HepG2 (cell line): ENCODE measurements around the gene CDCA4. TPM values are rescaled to one million over a fixed set of nuclear protein-coding genes. Genes with fewer than 3 reads are reported as not detected.
"Not testable (repeated sequence)": the region's sequence is repeated elsewhere in the genome, so short reads cannot be mapped to it uniquely, and the experiment has no call there.

Experiments used
- ATAC-seq: fragments of 200-7000 bp; cut with Tn5 transposase; 3 replicates; pipeline ENCODE4 v1.9.1; 2020; ENCODE audit warnings: mild to moderate bottlenecking, moderate library complexity
- BruUV-seq: library from RNA; stranded (reverse); fragments of 400-500 nt; replicated peaks from 2 replicates; lab custom pipeline; 2021; lab: Mats Ljungman, UMichigan
- CTCF ChIA-PET: fragments of 300-600 bp; formaldehyde crosslinking; extraction: SDS; loops from one replicate; lab custom pipeline; 2021; ENCODE audit warnings: low total read pairs, inconsistent platforms, low intra/inter-chr PET ratio; lab: Yijun Ruan, JAX
- POLR2A ChIA-PET: fragments of 350-600 bp; sonication (Branson Sonifier 250); formaldehyde crosslinking; loops from one replicate; lab custom pipeline; 2020; ENCODE audit warnings: antibody characterized with exemption, inconsistent platforms; lab: Yijun Ruan, JAX
- DNase-seq: peaks from one replicate; pipeline ENCODE4 v3.0.0-alpha.2; 2015; ENCODE audit warnings: low spot score
- FAIRE-seq: peaks from 3 replicates; lab custom pipeline; 2011; peaks lifted over from hg19 to GRCh38; lab: Jason Lieb, UNC
- H2AFZ ChIP-seq: one replicate; pipeline ENCODE4 v1.6.1; 2011; ENCODE audit warnings: low read length, inconsistent platforms
- H3K27ac ChIP-seq: fragments of 300-600 bp; 3 replicates; pipeline ENCODE4 v1.8.0; 2011; ENCODE audit warnings: mixed run types, mild to moderate bottlenecking, mixed read lengths, low read length, inconsistent platforms; ENCODE audit not compliant: insufficient read depth; ENCODE audit errors: extremely low read length
- H3K27me3 ChIP-seq, 2 experiments: fragments of 200-600 bp in 1 of 2; 2 replicates in 1 of 2; 3 replicates in 1 of 2; pipeline versions ENCODE4 v1.6.0 to v1.8.0; 2011; ENCODE audit warnings: low read length in 2 of 2, mild to moderate bottlenecking in 2 of 2, moderate library complexity in 2 of 2, inconsistent platforms in 1 of 2; ENCODE audit not compliant: insufficient read depth in 2 of 2, control insufficient read depth in 1 of 2
- H3K36me3 ChIP-seq, 2 experiments: fragments of 200-600 bp in 1 of 2; replicated peaks in 1 of 2; 2 replicates in 1 of 2; 3 replicates in 1 of 2; pipeline versions ENCODE4 v1.5.1 to v1.8.0; 2011; ENCODE audit warnings: low read length in 2 of 2, inconsistent platforms in 1 of 2; ENCODE audit not compliant: insufficient read depth in 2 of 2, control insufficient read depth in 1 of 2
- H3K4me1 ChIP-seq: 2 replicates; pipeline ENCODE4 v1.5.1; 2012; ENCODE audit warnings: low read length, inconsistent platforms; ENCODE audit not compliant: insufficient read depth
- H3K4me2 ChIP-seq: 2 replicates; pipeline ENCODE4 v1.6.0; 2011; ENCODE audit warnings: low read depth, low read length, inconsistent platforms
- H3K4me3 ChIP-seq, 3 experiments: fragments of 200-600 bp in 1 of 3; sonication (generic), shearing (Covaris generic) in 1 of 3; replicated peaks in 1 of 3; 2 replicates each; pipeline ENCODE4 v1.5.1; 2011 to 2016; ENCODE audit warnings: low read length in 3 of 3, inconsistent platforms in 2 of 3, low read depth in 2 of 3, mild to moderate bottlenecking in 2 of 3, control low read depth in 1 of 3, mixed read lengths in 1 of 3; ENCODE audit not compliant: insufficient read depth in 1 of 3
- H3K79me2 ChIP-seq: one replicate; pipeline ENCODE4 v1.6.1; 2011; ENCODE audit warnings: low read length, inconsistent platforms; ENCODE audit not compliant: insufficient read depth
- H3K9ac ChIP-seq: 2 replicates; pipeline ENCODE4 v1.6.0; 2011; ENCODE audit warnings: mild to moderate bottlenecking, low read depth, low read length, inconsistent platforms; ENCODE audit not compliant: insufficient read depth
- H3K9me3 ChIP-seq: 2 replicates; pipeline ENCODE4 v1.5.1; 2012; ENCODE audit warnings: mild to moderate bottlenecking, low read length
- H4K20me1 ChIP-seq: 2 replicates; pipeline ENCODE4 v1.6.0; 2011; ENCODE audit warnings: inconsistent platforms, mild to moderate bottlenecking, low read length, moderate library complexity; ENCODE audit not compliant: insufficient read depth
- ARHGAP35 ChIP-seq: sonication (generic); formaldehyde crosslinking; IDR thresholded peaks from 2 replicates; pipeline ENCODE4 v1.9.0; 2022; ENCODE audit warnings: mild to moderate bottlenecking, inconsistent platforms, moderate library complexity, missing genetic modification reagents, borderline replicate concordance
- ATF4 ChIP-seq, 2 experiments: fragments of 450-650 bp in 1 of 2; sonication (generic) in 1 of 2; formaldehyde crosslinking; IDR thresholded peaks; 2 replicates each; pipeline versions ENCODE4 v1.5.0 to v1.8.0; 2020 to 2022; ENCODE audit warnings: mild to moderate bottlenecking in 1 of 2, missing genetic modification reagents in 1 of 2
- MXD1 ChIP-seq: sonication (generic); formaldehyde crosslinking; IDR thresholded peaks from 2 replicates; pipeline ENCODE4 v1.4.0; 2020; ENCODE audit warnings: mild to moderate bottlenecking, missing genetic modification reagents
- MYNN ChIP-seq: sonication (generic); formaldehyde crosslinking; IDR thresholded peaks from 2 replicates; pipeline ENCODE4 v1.4.0; 2020; ENCODE audit warnings: mild to moderate bottlenecking, low read depth, missing genetic modification reagents
- PHF21A ChIP-seq: sonication (generic); formaldehyde crosslinking; IDR thresholded peaks from 2 replicates; pipeline ENCODE4 v1.5.0; 2020; ENCODE audit warnings: mild to moderate bottlenecking, missing genetic modification reagents
- SCMH1 ChIP-seq: sonication (generic); formaldehyde crosslinking; IDR thresholded peaks from 2 replicates; pipeline ENCODE4 v1.9.0; 2021; ENCODE audit warnings: missing genetic modification reagents, mild to moderate bottlenecking, borderline replicate concordance
- ZFP91 ChIP-seq: sonication (generic); formaldehyde crosslinking; IDR thresholded peaks from 2 replicates; pipeline ENCODE4 v1.9.0; 2022; ENCODE audit warnings: missing genetic modification reagents, mild to moderate bottlenecking, borderline replicate concordance
- ZFX ChIP-seq: sonication (generic); formaldehyde crosslinking; IDR thresholded peaks from 2 replicates; pipeline ENCODE4 v1.4.0; 2020; ENCODE audit warnings: mild to moderate bottlenecking, low read depth, missing genetic modification reagents, moderate library complexity
- ZNF263 ChIP-seq: sonication (generic); formaldehyde crosslinking; IDR thresholded peaks from 2 replicates; pipeline ENCODE4 v1.4.0; 2020; ENCODE audit warnings: missing genetic modification reagents
- ZNF337 ChIP-seq: sonication (generic); formaldehyde crosslinking; IDR thresholded peaks from 2 replicates; pipeline ENCODE4 v1.5.1; 2020; ENCODE audit warnings: missing genetic modification reagents, low read depth, mild to moderate bottlenecking, borderline replicate concordance
- WGBS: methylation state at CpG from one replicate; pipeline ENCODE4 v1.1.6; 2017; ENCODE audit warnings: low lambda C conversion rate; 5-methylcytosine and 5-hydroxymethylcytosine counted together
- in situ Hi-C: cut with HindIII; loops from 2 replicates; pipeline ENCODE4 v1.10.0; 2017; ENCODE audit warnings: low pct_unique_long_range_greater_than_20kb; ENCODE audit not compliant: extremely low pct_ligation_motif_present
- intact Hi-C: fragments of 100-400 bp; cut with micrococcal nuclease; formaldehyde crosslinking; loops from one replicate; pipeline ENCODE4 v1.10.0; 2022; ENCODE audit not compliant: unreplicated experiment
- polyA plus RNA-seq, 8 experiments: library from polyadenylated mRNA; depleted of rRNA in 3 of 8; stranded (reverse) in 7 of 8; unstranded in 1 of 8; fragments of >200 nt; fragmentation: Illumina TruSeq in 4 of 8; extraction: Trizol in 4 of 8; gene quantifications; 2 replicates each; pipeline versions ENCODE4 v1.2.1 to v1.2.3, GENCODE V29; 2011 to 2016; ENCODE audit warnings: low read depth in 4 of 8, missing spikeins in 1 of 8, mixed read lengths in 1 of 8; ENCODE audit not compliant: insufficient read depth in 1 of 8
- total RNA-seq, 5 experiments: library from RNA; depleted of rRNA; stranded (reverse); fragments of >200 nt; fragmentation: Illumina TruSeq; extraction: Trizol; gene quantifications; 2 replicates each; pipeline ENCODE4 v1.2.3, GENCODE V29; 2016; ENCODE audit warnings: low read depth in 1 of 5

The CDCA4 gene
- total and polyA plus RNA-seq, 2 of the 13 experiments (the other 11 are each of a cell fraction or from before 2014, with no cell fraction given): 19.7 to 43.1 TPM

GRCh38 chr14:105041841-105042765 lies 21.2 kb upstream of the CDCA4 start (continued):
- no peak for TF ChIP-seq ZFP91 (CRISPR knock-in tag)
- TF ChIP-seq, all 625 proteins: peak for 0

GRCh38 chr14:105039458-105040205 lies 18.7 kb upstream of the CDCA4 start:
- ChIA-PET CTCF (no interaction called here), POLR2A (interaction anchor here (1.3 kb wide), 1 partner anchor 19 kb away, joined by 3 read pairs; the partner anchor contains the start of gene CDCA4)
- Histone ChIP-seq H3K4me2 (peak overlapping the region; percentile 69), H3K27ac (no peak overlapping the region), H3K36me3 (no peaks in the 10 kb centered on the region), H3K79me2 (no peaks in the 10 kb centered on the region), H3K4me3 (peak overlapping the region in 2 of 3 experiments; percentile 20 to 24; a peak in 2 of 6 replicates), H2AFZ (peak overlapping the region; percentile 70), H4K20me1 (no peaks in the 10 kb centered on the region), H3K9ac (no peak overlapping the region), H3K4me1 (peaks cover 27% of the 10 kb centered on the region), H3K27me3 (peaks cover 1 to 31% of the 10 kb centered on the region in 2 experiments; a peak in 4 of 5 replicates), H3K9me3 (no peaks in the 10 kb centered on the region)
- intact Hi-C loops (no loop called here), in situ Hi-C loops (no loop called here)
- WGBS: 2% methylated on average over 14 of the region's 14 CpGs
- no TSS peak for BruUV-seq
- TF ChIP-seq MXD1 (CRISPR knock-in tag) (no peak), SCMH1 (CRISPR knock-in tag) (no peak), ZNF337 (CRISPR knock-in tag) (no peak), MYNN (no peak), ZFX (CRISPR knock-in tag) (peak; percentile 20; the same call in 1 of the 2 replicates), ATF4 (CRISPR knock-in tag; IDR thresholded peaks at IDR 0.05) (peak in 1 of 2 experiments; percentile 39; a peak in 1 of 4 replicates), ZNF263 (peak; percentile 79), PHF21A (CRISPR knock-in tag) (peak; percentile 17; the same call in 1 of the 2 replicates), ARHGAP35 (no peak)
- ATAC-seq (peak; percentile 72), FAIRE-seq (peak; percentile 51), DNase-seq (peak; percentile 40)

GRCh38 chr14:105035616-105036015 lies 14.7 kb upstream of the CDCA4 start:
- BruUV-seq, POLR2A ChIA-PET: not testable (repeated sequence)

More at GRCh38 chr14:105035616-105036015, 14.7 kb upstream of the CDCA4 start:
- H4K20me1 ChIP-seq, H3K4me3 ChIP-seq, H3K27ac ChIP-seq, ATAC-seq, DNase-seq, CTCF ChIA-PET, intact Hi-C loops, H2AFZ ChIP-seq, H3K4me2 ChIP-seq, in situ Hi-C loops, H3K9me3 ChIP-seq, FAIRE-seq, H3K79me2 ChIP-seq, H3K36me3 ChIP-seq, H3K9ac ChIP-seq: not testable (repeated sequence)
- peaks cover 2 to 20% of the 10 kb centered on the region in 2 experiments; a peak in 3 of 5 replicates for H3K27me3 ChIP-seq
- 51% methylated on average over 2 of the region's 2 CpGs for WGBS
- H3K4me1 ChIP-seq: peaks cover 15% of the 10 kb centered on the region
